Cardiac muscle cell (in vitro differentiated cells and primary cell): ENCODE results near the gene RNGTT. TPM values are rescaled to one million over a fixed set of nuclear protein-coding genes. Genes with fewer than 3 reads are reported as not detected.

ENCODE experiments used
- DNase-seq, 2 donors: peaks; one replicate each; pipeline versions ENCODE4 v3.0.0 to v3.0.0-alpha.2; 2010 to 2017; ENCODE audit warnings: low read depth in 1 of 2, low spot score in 1 of 2
- H3K27ac ChIP-seq: fragments of 200-600 bp; sonication (generic); 2 replicates; pipeline ENCODE4 v1.5.1; 2016
- H3K27me3 ChIP-seq: fragments of 200-600 bp; sonication (generic); 2 replicates; pipeline ENCODE4 v1.6.0; 2016; ENCODE audit warnings: control low read depth
- H3K36me3 ChIP-seq: fragments of 200-600 bp; sonication (generic); 2 replicates; pipeline ENCODE4 v1.5.1; 2016; ENCODE audit warnings: control low read depth
- H3K4me1 ChIP-seq: fragments of 200-600 bp; sonication (generic); 2 replicates; pipeline ENCODE4 v1.8.1; 2017; ENCODE audit warnings: low read depth, mild to moderate bottlenecking, mixed run types
- H3K4me3 ChIP-seq: fragments of 200-600 bp; sonication (generic); 2 replicates; pipeline ENCODE4 v1.5.1; 2016; ENCODE audit warnings: mild to moderate bottlenecking
- H3K9me3 ChIP-seq: fragments of 200-600 bp; sonication (generic); 2 replicates; pipeline ENCODE4 v1.5.1; 2017; ENCODE audit warnings: low read depth, mild to moderate bottlenecking, control low read depth
- CTCF ChIP-seq: IDR thresholded peaks from 2 replicates; pipeline ENCODE4 v1.5.1; 2012; ENCODE audit warnings: low read depth, mild to moderate bottlenecking, low read length
- polyA plus RNA-seq: library from polyadenylated mRNA; unstranded; fragments of >200 nt; fragmentation: Nextera tagmentation; extraction: Ambion mirVana; gene quantifications from 2 replicates; pipeline ENCODE4 v1.2.1, GENCODE V29; 2016
- total RNA-seq: library from RNA; depleted of rRNA; stranded (reverse); fragments of >200 nt; gene quantifications from 2 replicates; pipeline ENCODE4 v1.2.3, GENCODE V29; 2016

Gene RNGTT
- total and polyA plus RNA-seq, 2 experiments from 2014 or later: 10.9 to 12.5 TPM

DNA sequence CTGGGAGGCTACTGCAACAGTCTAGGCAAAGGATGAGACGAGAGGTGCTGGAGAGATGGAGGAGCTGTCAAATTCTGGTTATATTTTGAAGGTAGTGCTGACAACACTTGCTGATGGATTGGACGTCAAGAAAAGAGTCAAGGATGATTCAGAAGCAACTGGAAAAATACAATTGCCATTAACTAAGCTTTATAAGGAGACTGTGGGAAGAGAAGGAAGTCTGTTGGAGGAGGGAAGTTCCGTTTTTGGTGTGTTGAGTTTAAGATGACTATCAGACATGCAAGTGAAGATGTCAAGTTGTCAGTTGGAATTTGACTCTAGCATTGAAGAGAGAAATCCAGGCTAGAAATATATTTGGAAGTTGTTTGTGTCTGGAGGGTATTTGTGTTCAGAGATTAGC lies 358.1 kb downstream of the RNGTT start:
- no peaks in the 10 kb centered on the region for H3K27me3 ChIP-seq
- no peaks in the 10 kb centered on the region for H3K9me3 ChIP-seq
- no peak overlapping the region for H3K27ac ChIP-seq
- H3K4me1 ChIP-seq: no peaks in the 10 kb centered on the region
- H3K4me3 ChIP-seq: no peak overlapping the region
- H3K36me3 ChIP-seq: no peaks in the 10 kb centered on the region
- DNase-seq: no peak
- no peak for TF ChIP-seq CTCF

DNA sequence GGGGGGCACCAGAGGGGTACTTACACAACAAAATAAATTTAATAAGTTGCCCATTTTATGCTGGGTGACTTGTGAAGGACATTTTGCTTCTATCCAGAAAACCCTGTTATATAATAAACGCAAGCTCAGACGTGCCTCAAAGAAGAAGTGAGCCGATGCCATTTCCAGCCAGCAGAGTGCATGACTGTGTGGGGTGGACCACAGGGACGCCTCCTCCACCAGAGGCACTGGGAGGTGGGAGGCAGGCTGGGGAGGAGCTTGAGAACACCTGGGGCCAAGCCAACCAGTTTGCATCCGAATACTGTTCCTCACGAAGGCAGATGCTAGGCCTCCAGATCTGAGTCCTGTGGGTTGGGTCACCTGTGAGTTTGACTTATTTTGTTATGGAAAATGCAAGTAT lies 363.8 kb downstream of the RNGTT start:
- H3K4me3 ChIP-seq: no peak overlapping the region
- no peaks in the 10 kb centered on the region for H3K9me3 ChIP-seq
- H3K36me3 ChIP-seq: no peaks in the 10 kb centered on the region
- no peaks in the 10 kb centered on the region for H3K27me3 ChIP-seq
- no peaks in the 10 kb centered on the region for H3K4me1 ChIP-seq
- H3K27ac ChIP-seq: no peak overlapping the region
- DNase-seq: no peak
- TF ChIP-seq CTCF: no peak

DNA sequence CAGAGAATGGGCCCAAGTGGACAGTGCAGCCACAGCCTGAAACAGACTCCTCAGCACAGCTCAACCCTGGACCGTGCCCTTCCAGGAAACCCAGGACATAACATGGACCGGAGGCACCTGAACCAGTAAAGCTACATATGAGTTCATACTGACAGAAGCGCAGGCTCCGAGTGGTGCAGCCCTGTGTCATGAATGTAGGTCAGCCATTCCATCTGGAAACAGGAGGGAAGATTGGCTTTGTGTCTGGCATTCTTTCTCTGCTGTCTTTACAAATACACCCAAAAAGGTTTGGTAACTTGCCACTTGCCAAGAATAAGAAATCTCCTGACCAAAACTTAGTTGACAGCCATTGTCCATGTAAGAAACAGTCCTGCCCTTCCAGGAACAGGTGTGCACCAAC lies 366.6 kb downstream of the RNGTT start:
- Histone ChIP-seq H3K4me3 (no peak overlapping the region), H3K36me3 (no peaks in the 10 kb centered on the region), H3K9me3 (no peaks in the 10 kb centered on the region), H3K27ac (no peak overlapping the region), H3K4me1 (no peaks in the 10 kb centered on the region), H3K27me3 (no peaks in the 10 kb centered on the region)
- DNase-seq: no peak
- no peak for TF ChIP-seq CTCF

- H3K4me1 ChIP-seq: no peaks in the 10 kb centered on the region
- H3K36me3 ChIP-seq: no peaks in the 10 kb centered on the region
- no peak for TF ChIP-seq CTCF
- H3K27me3 ChIP-seq: no peaks in the 10 kb centered on the region
- no peaks in the 10 kb centered on the region for H3K9me3 ChIP-seq
- no peak overlapping the region for H3K27ac ChIP-seq
- no peak for DNase-seq
- H3K4me3 ChIP-seq: no peak overlapping the region
Measured at GRCh38 chr6:88588938-88589337, 374.5 kb downstream of the RNGTT start.

DNA sequence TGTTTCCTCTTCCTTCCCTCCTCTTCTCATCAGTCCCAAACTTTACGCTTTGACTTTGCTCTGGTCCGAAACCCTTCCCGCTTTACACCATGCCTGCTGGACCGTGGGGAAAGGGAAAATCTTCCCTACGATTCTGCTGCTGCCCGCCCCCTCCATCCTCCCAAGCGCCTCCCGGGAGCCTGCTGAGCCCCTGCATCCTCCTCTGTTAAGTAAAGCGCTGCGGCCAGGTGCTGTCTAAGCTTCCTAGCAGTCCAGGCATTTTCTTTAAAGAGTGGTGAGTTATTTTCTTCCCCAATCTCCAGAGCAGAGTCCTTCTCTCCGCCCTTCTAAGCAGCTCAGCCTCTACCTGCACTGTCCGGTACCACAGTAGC lies 376.3 kb downstream of the RNGTT start:
- DNase-seq: no peak
- Histone ChIP-seq H3K27ac (no peak overlapping the region), H3K4me1 (no peaks in the 10 kb centered on the region), H3K36me3 (no peaks in the 10 kb centered on the region), H3K9me3 (no peaks in the 10 kb centered on the region), H3K4me3 (no peak overlapping the region), H3K27me3 (no peaks in the 10 kb centered on the region)
- TF ChIP-seq CTCF: no peak

- H3K4me1 ChIP-seq: no peaks in the 10 kb centered on the region
- H3K4me3 ChIP-seq: no peak overlapping the region
- H3K27me3 ChIP-seq: no peaks in the 10 kb centered on the region
- no peak overlapping the region for H3K27ac ChIP-seq
- DNase-seq: no peak
- no peaks in the 10 kb centered on the region for H3K36me3 ChIP-seq
- no peak for TF ChIP-seq CTCF
- no peaks in the 10 kb centered on the region for H3K9me3 ChIP-seq
Measured at GRCh38 chr6:88586371-88587149, 376.9 kb downstream of the RNGTT start.
